Osteoblast (primary cell): ENCODE results near the gene XG. TPM values are rescaled to one million over a fixed set of nuclear protein-coding genes. Genes with fewer than 3 reads are reported as not detected.

Experiments used
- DNase-seq: peaks from one replicate; pipeline ENCODE4 v3.0.0; 2011; ENCODE audit warnings: low spot score, mixed read lengths; ENCODE audit not compliant: insufficient read length; ENCODE audit errors: missing footprints
- H2AFZ ChIP-seq: 2 replicates; pipeline ENCODE4 v1.6.0; 2011; ENCODE audit warnings: mild to moderate bottlenecking, low read length
- H3K27ac ChIP-seq: 2 replicates; pipeline ENCODE4 v1.5.1; 2011; ENCODE audit warnings: mild to moderate bottlenecking, low read depth, low read length, moderate library complexity
- H3K27me3 ChIP-seq: 2 replicates; pipeline ENCODE4 v1.6.0; 2012; ENCODE audit warnings: mild to moderate bottlenecking, control low read depth, inconsistent platforms, low read length, moderate library complexity; ENCODE audit not compliant: insufficient read depth
- H3K36me3 ChIP-seq: 2 replicates; pipeline ENCODE4 v1.5.1; 2011; ENCODE audit warnings: mild to moderate bottlenecking, low read length, control low read depth, moderate library complexity; ENCODE audit not compliant: insufficient read depth
- H3K4me1 ChIP-seq: 2 replicates; pipeline ENCODE4 v1.5.1; 2011; ENCODE audit warnings: mild to moderate bottlenecking, low read length, control low read depth, moderate library complexity; ENCODE audit not compliant: insufficient read depth
- H3K4me2 ChIP-seq: 2 replicates; pipeline ENCODE4 v1.6.0; 2011; ENCODE audit warnings: mild to moderate bottlenecking, low read length; ENCODE audit not compliant: insufficient read depth
- H3K4me3 ChIP-seq: fragments of 200-600 bp; sonication (generic); 3 replicates; pipeline ENCODE4 v1.5.1; 2012; ENCODE audit warnings: mild to moderate bottlenecking, low read length, inconsistent platforms; ENCODE audit not compliant: insufficient read depth
- H3K79me2 ChIP-seq: 2 replicates; pipeline ENCODE4 v1.6.0; 2012; ENCODE audit warnings: mild to moderate bottlenecking, low read length, control low read depth, inconsistent platforms; ENCODE audit not compliant: insufficient read depth
- H3K9me3 ChIP-seq: 2 replicates; pipeline ENCODE4 v1.5.1; 2011; ENCODE audit warnings: low read depth, low read length, control low read depth
- H4K20me1 ChIP-seq: 2 replicates; pipeline ENCODE4 v1.6.0; 2012; ENCODE audit warnings: mild to moderate bottlenecking, low read length, control low read depth; ENCODE audit not compliant: insufficient read depth
- CTCF ChIP-seq: IDR thresholded peaks from 2 replicates; pipeline ENCODE4 v1.5.1; 2011; ENCODE audit warnings: mild to moderate bottlenecking, low read depth, low read length, moderate library complexity; ENCODE audit errors: extremely low read depth
- total RNA-seq: library from RNA; depleted of rRNA; stranded (reverse); fragments of >200 nt; gene quantifications from 2 replicates; pipeline ENCODE4 v1.2.3, GENCODE V29; 2012

Gene XG
- total RNA-seq, 1 donor = 4.0 TPM

GRCh38 chrX:2857566-2857965 lies 105.7 kb downstream of the XG start:
- Histone ChIP-seq H3K4me2 (no peak overlapping the region), H3K27me3 (no peaks in the 10 kb centered on the region), H3K4me1 (no peaks in the 10 kb centered on the region), H2AFZ (no peak overlapping the region), H3K36me3 (no peaks in the 10 kb centered on the region), H3K9me3 (no peaks in the 10 kb centered on the region), H3K79me2 (no peaks in the 10 kb centered on the region), H4K20me1 (no peaks in the 10 kb centered on the region), H3K27ac (no peak overlapping the region), H3K4me3 (no peak overlapping the region)
- TF ChIP-seq CTCF = no peak
- DNase-seq = no peak

GRCh38 chrX:2859197-2859797 lies 107.5 kb downstream of the XG start:
- H3K27me3 ChIP-seq = no peaks in the 10 kb centered on the region

GRCh38 chrX:2862404-2862803 lies 110.6 kb downstream of the XG start:
- Histone ChIP-seq H4K20me1 (no peaks in the 10 kb centered on the region), H3K36me3 (no peaks in the 10 kb centered on the region), H3K27me3 (no peaks in the 10 kb centered on the region), H3K4me3 (no peak overlapping the region), H3K79me2 (no peaks in the 10 kb centered on the region), H2AFZ (no peak overlapping the region), H3K9me3 (no peaks in the 10 kb centered on the region), H3K27ac (no peak overlapping the region), H3K4me1 (no peaks in the 10 kb centered on the region), H3K4me2 (no peak overlapping the region)
- no peak for DNase-seq
- TF ChIP-seq CTCF = no peak

More at GRCh38 chrX:2859197-2859797, 107.5 kb downstream of the XG start:
- no peak overlapping the region for H3K4me3 ChIP-seq
- H3K4me1 ChIP-seq = no peaks in the 10 kb centered on the region
- no peak overlapping the region for H3K27ac ChIP-seq
- H3K4me2 ChIP-seq = no peak overlapping the region
- no peak overlapping the region for H2AFZ ChIP-seq
- H3K36me3 ChIP-seq = no peaks in the 10 kb centered on the region
- no peaks in the 10 kb centered on the region for H4K20me1 ChIP-seq
- H3K79me2 ChIP-seq = no peaks in the 10 kb centered on the region
- no peak for TF ChIP-seq CTCF
- no peak for DNase-seq
- H3K9me3 ChIP-seq = no peaks in the 10 kb centered on the region

GRCh38 chrX:2863646-2864045 lies 111.8 kb downstream of the XG start:
- Histone ChIP-seq H3K4me3 (no peak overlapping the region), H3K4me1 (no peaks in the 10 kb centered on the region), H2AFZ (no peak overlapping the region), H3K9me3 (no peaks in the 10 kb centered on the region), H3K27ac (no peak overlapping the region), H3K4me2 (no peak overlapping the region), H3K79me2 (no peaks in the 10 kb centered on the region), H3K36me3 (no peaks in the 10 kb centered on the region), H4K20me1 (no peaks in the 10 kb centered on the region), H3K27me3 (no peaks in the 10 kb centered on the region)
- no peak for TF ChIP-seq CTCF
- no peak for DNase-seq

Other genes starting within 250 kb of the XG start
- gene CD99, start 60.7 kb upstream of the XG start, total RNA-seq = 331 and 455 TPM in 2 replicates
- 5.6 and 6.2 TPM in 2 replicates for gene GYG2, start 76.9 kb downstream of the XG start, total RNA-seq
- gene ARSD, start 177.3 kb downstream of the XG start, total RNA-seq = 20.6 and 23.3 TPM in 2 replicates